Sciatic nerve (tissue), 1 donor: ENCODE data around the gene STH. TPM values are rescaled to one million over a fixed set of nuclear protein-coding genes. Genes with fewer than 3 reads are reported as not detected.

Experiments
- total RNA-seq: library from RNA; stranded (reverse); fragmentation: NEBNext Ultra II Directional; extraction: Animal tissue kit (Norgen Biotek cat#: 25700); gene quantifications from one replicate; pipeline ENCODE4 v1.2.1, GENCODE V29; 2021
- donor health status: DM: no; HTN: no; CAD: no.

Gene STH
- total RNA-seq, 1 donor from 2014 or later, result not detected

Other genes starting within 250 kb of the STH start
- gene CRHR1, start 214.9 kb upstream of the STH start, total RNA-seq, result 0.36 TPM
- gene SPPL2C, start 154.4 kb upstream of the STH start, total RNA-seq, result not detected
- gene MAPT, start 104.7 kb upstream of the STH start, total RNA-seq, result 4.8 TPM
- 108 TPM for gene KANSL1, start 194.2 kb downstream of the STH start, total RNA-seq